HG02852 (cell line): ENCODE measurements around the gene BARX1.
"Not testable (repeated sequence)": the region's sequence is repeated elsewhere in the genome, so short reads cannot be mapped to it uniquely, and the experiment has no call there.

ENCODE experiments used
- ATAC-seq: cut with Tn5 transposase; IDR thresholded peaks from one replicate; pipeline ENCODE4 v1.9.1; 2021; ENCODE audit warnings: mild to moderate bottlenecking, moderate library complexity; ENCODE audit not compliant: unreplicated experiment

BARX1 gene

GRCh38 chr9:93952784-93953495 is 2.2 kb downstream of the BARX1 start:
- ATAC-seq = no peak

- no peak for ATAC-seq
Observed at GRCh38 chr9:93952119-93952783, 2.9 kb downstream of the BARX1 start.

GRCh38 chr9:93951655-93952118 is 3.5 kb downstream of the BARX1 start:
- ATAC-seq = no peak

- no peak for ATAC-seq
Observed at GRCh38 chr9:93950619-93951601, 4.2 kb downstream of the BARX1 start.

DNA sequence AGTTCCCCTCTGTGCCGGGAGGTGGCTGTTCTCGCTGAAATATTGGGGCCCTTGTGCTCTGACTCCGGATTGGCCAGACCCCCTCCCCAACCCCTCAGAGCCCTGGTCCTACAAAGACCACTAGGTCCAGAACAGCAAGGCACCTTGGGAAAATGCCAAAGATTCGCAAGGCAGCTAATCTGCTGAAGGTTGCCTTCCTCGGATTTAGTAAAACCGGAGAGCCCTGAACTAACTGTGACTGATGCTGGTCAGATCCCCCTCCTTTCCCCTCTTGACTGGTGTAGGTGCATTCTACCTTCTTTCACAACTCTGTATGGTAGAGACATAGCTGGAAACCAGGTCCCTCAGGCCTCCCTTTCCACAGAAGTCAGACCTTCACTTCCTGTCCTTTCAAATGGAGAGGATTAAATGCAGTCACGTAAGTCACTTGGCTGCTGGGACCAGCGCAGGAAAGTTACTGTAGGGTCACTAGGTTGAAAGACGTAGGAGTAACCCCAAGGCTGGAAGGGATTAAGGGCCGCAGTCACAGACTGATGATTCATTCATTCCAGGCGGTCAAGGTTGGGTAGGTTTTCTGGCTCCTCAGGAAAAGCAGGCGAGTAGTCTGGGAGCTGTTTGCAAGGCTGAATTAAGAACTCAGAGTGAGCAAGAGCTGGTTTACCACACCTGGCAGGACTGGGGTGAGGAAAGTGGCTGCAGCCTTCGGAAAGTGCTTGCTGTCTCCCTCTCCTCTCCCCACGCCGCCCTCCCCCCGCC is 5.3 kb downstream of the BARX1 start:
- no peak for ATAC-seq

GRCh38 chr9:93949073-93949693 is 6.0 kb downstream of the BARX1 start:
- no peak for ATAC-seq

GRCh38 chr9:93948441-93949072 is 6.6 kb downstream of the BARX1 start:
- ATAC-seq = no peak

- ATAC-seq = no peak
Observed at GRCh38 chr9:93947409-93948070, 7.6 kb downstream of the BARX1 start.

- ATAC-seq = no peak
Observed at GRCh38 chr9:93946338-93946712, 8.8 kb downstream of the BARX1 start.

DNA sequence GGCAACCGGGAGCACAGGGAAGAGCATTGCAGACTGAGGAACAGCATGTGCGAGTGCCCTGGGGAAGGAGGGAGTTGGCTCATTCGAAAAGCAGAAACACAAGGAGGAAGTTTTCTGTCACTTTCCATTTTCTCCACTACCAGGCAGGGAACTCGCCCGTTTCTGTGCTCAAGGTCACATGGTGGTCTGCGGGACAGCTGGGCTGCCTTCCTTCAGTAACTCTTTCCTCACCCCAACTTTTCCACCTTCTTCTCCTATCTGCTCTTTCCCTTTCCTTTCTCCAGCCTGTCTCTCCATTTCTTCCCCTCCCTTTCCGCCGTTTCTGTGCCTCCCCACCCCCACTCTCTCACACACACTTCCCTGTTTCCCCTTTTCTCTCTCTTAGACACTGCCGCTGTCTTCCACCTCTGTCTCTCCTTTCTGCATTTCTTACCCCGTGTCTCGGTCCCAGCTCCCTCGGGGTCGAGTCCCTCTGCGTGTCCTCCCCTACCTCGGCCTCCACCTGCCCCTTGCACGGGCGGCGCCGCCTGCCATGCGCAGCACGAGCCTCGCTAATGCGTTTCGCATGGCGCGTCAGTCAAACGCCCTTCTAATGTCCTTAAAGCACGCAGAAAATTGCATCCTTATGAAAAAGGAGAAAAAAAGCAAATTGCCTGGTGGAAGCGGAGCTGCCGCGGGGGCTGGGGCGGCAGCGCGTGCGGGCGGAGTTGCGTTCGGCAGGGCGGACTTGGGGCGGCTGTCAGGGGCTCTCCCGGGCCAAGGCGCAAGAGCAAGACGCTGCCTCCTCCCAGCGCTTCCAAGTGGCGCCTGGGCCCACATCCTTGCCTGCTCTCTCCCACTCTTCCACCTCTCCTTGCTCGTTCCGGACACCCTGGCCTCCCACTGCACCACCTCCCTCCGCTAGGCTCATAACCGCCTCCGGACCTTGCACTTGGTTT is 9.5 kb downstream of the BARX1 start:
- no peak for ATAC-seq

DNA sequence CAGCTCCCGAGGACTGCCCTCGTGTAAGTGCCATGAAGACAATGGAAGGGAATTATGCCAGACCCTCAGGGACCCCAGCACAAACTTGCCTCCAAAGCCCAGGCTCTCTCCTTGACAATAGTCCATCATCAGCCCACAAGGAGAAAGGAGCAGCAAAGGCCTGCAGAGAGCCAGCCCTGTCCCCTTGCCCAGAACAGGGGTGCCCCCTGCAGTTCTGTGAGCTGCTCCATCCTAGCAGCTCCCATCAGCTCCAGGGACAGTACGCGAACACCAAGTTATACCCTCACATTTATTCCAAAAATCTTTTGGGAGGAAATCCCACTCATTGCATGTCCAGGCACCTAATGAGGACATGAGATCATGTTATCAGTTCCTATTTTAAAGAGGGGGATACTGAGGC is 11.1 kb downstream of the BARX1 start:
- no peak for ATAC-seq

- no peak for ATAC-seq
Observed at GRCh38 chr9:93942161-93942560, 13.0 kb downstream of the BARX1 start.

- no peak for ATAC-seq
Observed at GRCh38 chr9:93941493-93941892, 13.7 kb downstream of the BARX1 start.

DNA sequence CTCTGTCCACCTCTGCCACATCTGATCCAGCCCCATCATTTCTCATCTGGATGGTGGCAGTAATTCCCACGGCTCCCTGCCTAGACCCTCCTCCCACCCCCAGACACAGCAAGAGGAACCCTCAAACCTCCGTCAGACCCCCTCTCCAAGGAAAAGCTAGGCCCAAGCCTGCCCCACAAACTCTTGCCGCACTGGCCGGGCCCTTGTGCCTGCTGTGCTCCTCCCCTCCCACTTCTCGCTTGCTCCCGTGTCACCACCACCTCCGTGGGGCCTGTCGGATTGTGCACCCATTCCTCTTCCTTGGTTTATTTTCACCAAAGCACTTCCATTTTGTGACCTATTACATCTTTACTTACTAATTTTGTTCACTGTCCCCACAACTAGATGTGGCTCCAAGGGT is 14.2 kb downstream of the BARX1 start:
- no peak for ATAC-seq

- not testable (repeated sequence) for ATAC-seq
Observed at GRCh38 chr9:93939589-93939988, 15.6 kb downstream of the BARX1 start.

GRCh38 chr9:93937193-93937592 is 18.0 kb downstream of the BARX1 start:
- no peak for ATAC-seq

GRCh38 chr9:93931905-93932304 is 23.2 kb downstream of the BARX1 start:
- no peak for ATAC-seq

DNA sequence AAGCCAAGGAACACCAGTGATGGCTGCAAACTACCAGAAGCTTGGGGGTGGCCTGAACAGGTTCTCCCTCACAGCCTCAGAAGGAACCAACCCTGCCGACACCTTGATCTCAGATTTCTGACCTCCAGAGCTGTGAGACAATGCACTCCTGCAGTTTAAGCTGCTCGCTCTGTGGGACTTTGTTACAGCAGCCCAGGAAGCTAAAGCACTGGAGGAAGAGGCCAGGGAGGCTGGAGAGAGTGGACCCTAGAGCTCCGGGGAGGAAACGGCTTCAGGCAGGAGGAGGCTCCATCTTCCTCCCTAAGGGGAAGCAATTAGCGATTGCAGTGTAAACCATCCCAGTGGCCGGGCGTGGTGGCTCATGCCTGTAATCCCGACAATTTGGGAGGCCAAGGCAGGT is 25.1 kb downstream of the BARX1 start:
- no peak for ATAC-seq
